Activated T-helper 1 cell treated with anti-CD3 and anti-CD28 coated beads, Interleukin-12 subunit alpha, Interleukin-12 subunit beta, Interleukin-2, Interleukin-4 antibody, amounts not matched to agents 30 ng/mL and 10 ng/mL and 1 ng/mL, durations not matched to agents 14 hours and 24 hours and 36 hours (primary cell): ENCODE measurements around the gene SMYD3. TPM values are rescaled to one million over a fixed set of nuclear protein-coding genes. Genes with fewer than 3 reads are reported as not detected.
"Not testable (repeated sequence)": the region's sequence is repeated elsewhere in the genome, so short reads cannot be mapped to it uniquely, and the experiment has no call there.

ENCODE experiments used
- DNase-seq: peaks from one replicate; pipeline ENCODE4 v3.0.0; 2021; ENCODE audit warnings: low spot score
- H3K27ac Mint-ChIP-seq: one replicate; pipeline ENCODE4 v1.8.0; 2021; ENCODE audit warnings: mild to moderate bottlenecking, mixed read lengths
- H3K27me3 Mint-ChIP-seq: one replicate; pipeline ENCODE4 v1.8.0; 2022; ENCODE audit warnings: mild to moderate bottlenecking, moderate library complexity, mixed read lengths; ENCODE audit not compliant: insufficient read depth
- H3K36me3 Mint-ChIP-seq: one replicate; pipeline ENCODE4 v1.8.0; 2021; ENCODE audit warnings: low read depth, mixed read lengths
- H3K4me1 Mint-ChIP-seq: one replicate; pipeline ENCODE4 v1.8.0; 2021; ENCODE audit warnings: low read depth, mixed read lengths
- H3K4me3 Mint-ChIP-seq: one replicate; pipeline ENCODE4 v1.8.0; 2021; ENCODE audit warnings: mild to moderate bottlenecking, moderate library complexity, mixed read lengths
- H3K9me3 Mint-ChIP-seq: one replicate; pipeline ENCODE4 v1.8.0; 2021; ENCODE audit warnings: mixed read lengths
- intact Hi-C: fragments of 100-400 bp; cut with micrococcal nuclease; formaldehyde crosslinking; loops from one replicate; pipeline ENCODE4 v1.15.1; 2024
- total RNA-seq: library from RNA; stranded (reverse); gene quantifications from 2 replicates; pipeline ENCODE4 v1.2.3, GENCODE V29; 2022

Gene SMYD3
- total RNA-seq, 1 donor from 2014 or later, result 21.7 TPM

- Mint-ChIP-seq H3K4me1 (peaks cover 36% of the 10 kb centered on the region), H3K27ac (no peak overlapping the region)
Observed at GRCh38 chr1:246338546-246338945, 168.5 kb downstream of the SMYD3 start.

DNA sequence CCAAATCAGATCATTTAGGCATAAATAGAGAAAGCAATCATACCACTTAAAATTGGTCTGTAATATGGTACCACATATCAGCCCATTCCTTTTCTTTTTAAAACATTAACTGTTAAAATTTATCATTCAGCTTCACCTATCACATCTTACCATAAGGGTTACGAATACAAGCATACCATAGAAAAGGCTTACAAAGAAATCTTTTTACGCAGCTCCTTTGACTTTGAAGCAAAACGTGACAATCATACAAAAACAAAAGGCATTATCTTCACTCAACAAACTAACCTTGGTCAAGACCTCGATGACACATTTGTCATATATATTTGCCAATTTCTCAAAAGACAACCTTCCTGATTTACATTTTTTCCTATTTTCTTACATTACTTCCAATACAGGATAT is 169.0 kb downstream of the SMYD3 start:
- peaks cover 5% of the 10 kb centered on the region for H3K36me3 Mint-ChIP-seq
- H3K27me3 Mint-ChIP-seq, result peaks cover 5% of the 10 kb centered on the region
- DNase-seq, result no peak
- no peaks in the 10 kb centered on the region for H3K9me3 Mint-ChIP-seq
- intact Hi-C loops, result loop anchor here (1.0 to 10.0 kb wide), 5 partner anchors 8 to 1743 kb away; partner anchors contain the start of genes KIF26B, NLRP3 and SCCPDH
- no peak overlapping the region for H3K27ac Mint-ChIP-seq
- H3K4me3 Mint-ChIP-seq, result no peak overlapping the region
- peaks cover 36% of the 10 kb centered on the region for H3K4me1 Mint-ChIP-seq

More at GRCh38 chr1:246338546-246338945, 168.5 kb downstream of the SMYD3 start:
- Mint-ChIP-seq H3K27me3 (peaks cover 8% of the 10 kb centered on the region), H3K9me3 (no peaks in the 10 kb centered on the region), H3K36me3 (peaks cover 5% of the 10 kb centered on the region), H3K4me3 (no peak overlapping the region)
- DNase-seq, result no peak
- intact Hi-C loops, result loop anchor here (1.0 to 10.0 kb wide), 5 partner anchors 8 to 1744 kb away; partner anchors contain the start of genes KIF26B, NLRP3 and SCCPDH

DNA sequence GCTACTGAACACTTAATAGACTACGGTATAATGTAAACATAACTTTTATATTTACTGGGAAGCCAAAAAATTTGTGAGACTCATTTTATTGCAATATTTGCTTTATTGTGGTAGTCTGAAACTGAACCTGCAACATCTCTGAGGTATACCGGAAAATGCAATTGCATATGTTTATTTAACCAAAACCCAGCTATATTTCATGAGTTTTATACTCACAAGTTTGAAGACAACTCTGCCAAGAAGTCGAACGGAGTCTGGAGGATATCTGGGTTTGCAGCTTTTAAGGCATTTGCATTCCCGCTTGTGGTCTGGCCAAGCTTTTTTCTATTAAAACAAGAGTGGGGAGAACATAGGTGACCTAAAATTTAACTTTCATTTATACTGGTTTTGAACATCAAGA is 171.9 kb downstream of the SMYD3 start:
- intact Hi-C loops, result loop anchor here (10.0 kb wide), 4 partner anchors 390 to 1740 kb away; partner anchors contain the start of genes KIF26B, NLRP3 and SCCPDH
- H3K27me3 Mint-ChIP-seq, result no peaks in the 10 kb centered on the region
- H3K4me1 Mint-ChIP-seq, result peaks cover 63% of the 10 kb centered on the region
- H3K9me3 Mint-ChIP-seq, result peaks cover 6% of the 10 kb centered on the region
- DNase-seq, result no peak
- H3K36me3 Mint-ChIP-seq, result peaks cover 17% of the 10 kb centered on the region
- no peak overlapping the region for H3K4me3 Mint-ChIP-seq
- H3K27ac Mint-ChIP-seq, result no peak overlapping the region

DNA sequence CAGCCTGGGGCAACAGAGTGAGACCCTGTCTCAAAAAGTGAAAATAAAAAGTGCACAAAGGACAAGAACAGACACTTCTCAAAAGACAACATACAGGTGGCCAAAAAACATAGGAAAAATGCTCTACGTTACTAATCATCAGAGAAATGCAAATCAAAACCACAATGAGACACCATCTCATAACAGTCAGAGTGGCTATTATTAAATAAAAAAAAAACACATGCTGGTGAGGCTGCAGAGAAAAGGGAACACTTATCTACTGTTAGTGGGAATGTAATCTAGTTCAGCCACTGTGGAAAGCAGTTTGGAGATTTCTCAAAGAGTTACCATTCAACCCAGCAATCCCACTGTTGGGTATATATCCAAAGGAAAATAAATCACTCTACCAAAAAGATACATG is 173.2 kb downstream of the SMYD3 start:
- DNase-seq, result no peak
- Mint-ChIP-seq H3K4me1 (peaks cover 72% of the 10 kb centered on the region), H3K9me3 (peaks cover 6% of the 10 kb centered on the region), H3K36me3 (peaks cover 18% of the 10 kb centered on the region), H3K27ac (no peak overlapping the region), H3K4me3 (no peak overlapping the region), H3K27me3 (no peaks in the 10 kb centered on the region)
- intact Hi-C loops, result loop anchor here (5.0 to 10.0 kb wide), 5 partner anchors 382 to 1739 kb away; partner anchors contain the start of genes KIF26B, NLRP3 and SCCPDH

- H3K27me3 Mint-ChIP-seq, result no peaks in the 10 kb centered on the region
- H3K4me1 Mint-ChIP-seq, result peaks cover 56% of the 10 kb centered on the region
- peaks cover 27% of the 10 kb centered on the region for H3K36me3 Mint-ChIP-seq
- no peak for DNase-seq
- peak overlapping the region; percentile 27 for H3K4me3 Mint-ChIP-seq
- H3K9me3 Mint-ChIP-seq, result peaks cover 10% of the 10 kb centered on the region
- intact Hi-C loops, result loop anchor here (1.0 to 10.0 kb wide), 6 partner anchors 32 to 1737 kb away; partner anchors contain the start of genes KIF26B, NLRP3 and SCCPDH
- peak overlapping the region; percentile 86 for H3K27ac Mint-ChIP-seq
Observed at GRCh38 chr1:246332078-246332477, 175.0 kb downstream of the SMYD3 start.

GRCh38 chr1:246329900-246330299 is 177.2 kb downstream of the SMYD3 start:
- peaks cover 25% of the 10 kb centered on the region for H3K36me3 Mint-ChIP-seq
- intact Hi-C loops, result loop anchor here (1.0 to 10.0 kb wide), 8 partner anchors 8 to 1735 kb away; partner anchors contain the start of genes CNST, KIF26B, NLRP3 and SCCPDH
- H3K4me3 Mint-ChIP-seq, result peak overlapping the region; percentile 53
- peaks cover 10% of the 10 kb centered on the region for H3K9me3 Mint-ChIP-seq
- H3K4me1 Mint-ChIP-seq, result peaks cover 50% of the 10 kb centered on the region
- no peaks in the 10 kb centered on the region for H3K27me3 Mint-ChIP-seq
- DNase-seq, result peak; percentile 41
- H3K27ac Mint-ChIP-seq, result peak overlapping the region; percentile 65

GRCh38 chr1:246329292-246329691 is 177.8 kb downstream of the SMYD3 start:
- not testable (repeated sequence) for H3K4me3 Mint-ChIP-seq, H3K27ac Mint-ChIP-seq, DNase-seq, H3K27me3 Mint-ChIP-seq, H3K9me3 Mint-ChIP-seq
- peaks cover 24% of the 10 kb centered on the region for H3K36me3 Mint-ChIP-seq
- intact Hi-C loops, result loop anchor here (2.0 kb wide), 1 partner anchor 148 kb away; no protein-coding TSS in a partner anchor
- H3K4me1 Mint-ChIP-seq, result peaks cover 50% of the 10 kb centered on the region

DNA sequence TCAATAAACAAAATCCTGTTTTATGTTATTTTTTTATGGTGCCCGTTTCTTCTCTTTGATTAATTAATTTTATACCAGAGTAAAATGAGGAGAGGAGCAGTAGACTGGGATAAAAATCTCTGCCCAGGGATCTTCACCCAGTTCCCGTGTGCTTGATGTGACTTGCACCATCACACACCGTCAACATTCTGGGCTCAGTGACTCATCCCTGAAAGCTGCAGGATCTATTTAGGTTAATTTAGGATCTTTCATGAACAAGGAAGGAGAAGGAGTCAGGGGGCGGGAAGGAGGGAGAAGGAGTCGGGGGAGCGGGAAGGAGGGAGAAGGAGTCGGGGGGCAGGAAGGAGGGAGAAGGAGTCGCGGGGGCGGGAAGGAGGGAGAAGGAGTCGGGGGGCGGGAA is 182.4 kb downstream of the SMYD3 start:
- no peak overlapping the region for H3K27ac Mint-ChIP-seq
- peaks cover 6% of the 10 kb centered on the region for H3K4me1 Mint-ChIP-seq
- no peaks in the 10 kb centered on the region for H3K27me3 Mint-ChIP-seq
- H3K36me3 Mint-ChIP-seq, result peaks cover 10% of the 10 kb centered on the region
- no peak for DNase-seq
- H3K9me3 Mint-ChIP-seq, result peaks cover 4% of the 10 kb centered on the region
- H3K4me3 Mint-ChIP-seq, result no peak overlapping the region
- intact Hi-C loops, result no loop called here

- H3K36me3 Mint-ChIP-seq, intact Hi-C loops, H3K9me3 Mint-ChIP-seq, H3K4me3 Mint-ChIP-seq, H3K4me1 Mint-ChIP-seq, H3K27ac Mint-ChIP-seq, DNase-seq, H3K27me3 Mint-ChIP-seq: not testable (repeated sequence)
Observed at GRCh38 chr1:246324033-246324432, 183.0 kb downstream of the SMYD3 start.

DNA sequence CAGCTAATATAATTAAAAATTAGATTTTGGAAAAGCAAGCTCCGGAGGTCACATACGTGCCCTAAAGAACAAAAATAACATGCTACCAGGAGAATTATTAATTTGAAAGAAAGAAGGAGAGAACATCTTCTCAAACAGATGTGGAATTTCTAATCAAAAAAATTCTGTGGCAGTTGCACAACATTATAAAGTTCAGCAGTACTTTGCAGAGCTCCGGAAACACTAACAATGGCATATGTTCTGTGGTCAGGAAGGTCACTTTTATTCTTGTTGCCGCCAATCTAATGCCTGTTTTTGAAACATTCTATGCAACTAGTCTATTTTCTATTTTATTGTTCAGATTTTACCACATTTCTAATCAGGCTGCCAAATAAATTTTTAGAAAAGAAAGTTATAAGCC is 186.8 kb downstream of the SMYD3 start:
- H3K4me3 Mint-ChIP-seq, result no peak overlapping the region
- no peaks in the 10 kb centered on the region for H3K27me3 Mint-ChIP-seq
- H3K27ac Mint-ChIP-seq, result no peak overlapping the region
- no peaks in the 10 kb centered on the region for H3K9me3 Mint-ChIP-seq
- intact Hi-C loops, result no loop called here
- H3K4me1 Mint-ChIP-seq, result no peaks in the 10 kb centered on the region
- no peak for DNase-seq
- no peaks in the 10 kb centered on the region for H3K36me3 Mint-ChIP-seq

GRCh38 chr1:246319083-246319714 is 187.9 kb downstream of the SMYD3 start:
- intact Hi-C loops, result no loop called here
- Mint-ChIP-seq H3K27ac (no peak overlapping the region), H3K27me3 (no peaks in the 10 kb centered on the region), H3K4me1 (no peaks in the 10 kb centered on the region), H3K36me3 (no peaks in the 10 kb centered on the region), H3K9me3 (no peaks in the 10 kb centered on the region), H3K4me3 (no peak overlapping the region)
- DNase-seq, result no peak

DNA sequence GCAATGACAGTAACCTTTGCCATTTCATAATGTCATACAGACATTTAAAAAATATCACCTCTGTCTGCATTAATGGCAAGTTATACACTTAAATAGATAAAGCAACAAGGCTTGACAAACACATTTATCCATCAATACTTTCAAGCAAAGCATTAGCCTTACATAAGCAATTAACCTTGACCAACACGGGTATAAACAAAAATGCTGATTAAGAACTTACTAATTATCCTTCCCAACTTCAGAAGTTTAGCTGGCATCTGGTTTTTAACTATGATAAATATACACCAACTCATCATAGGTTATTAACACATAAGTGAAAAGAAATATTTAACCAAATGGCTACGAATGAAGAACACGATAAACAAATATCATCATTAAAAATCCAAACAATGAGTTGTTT is 188.5 kb downstream of the SMYD3 start:
- Mint-ChIP-seq H3K9me3 (no peaks in the 10 kb centered on the region), H3K4me1 (no peaks in the 10 kb centered on the region), H3K27ac (no peak overlapping the region), H3K4me3 (no peak overlapping the region), H3K36me3 (no peaks in the 10 kb centered on the region), H3K27me3 (no peaks in the 10 kb centered on the region)
- DNase-seq, result no peak
- intact Hi-C loops, result no loop called here

DNA sequence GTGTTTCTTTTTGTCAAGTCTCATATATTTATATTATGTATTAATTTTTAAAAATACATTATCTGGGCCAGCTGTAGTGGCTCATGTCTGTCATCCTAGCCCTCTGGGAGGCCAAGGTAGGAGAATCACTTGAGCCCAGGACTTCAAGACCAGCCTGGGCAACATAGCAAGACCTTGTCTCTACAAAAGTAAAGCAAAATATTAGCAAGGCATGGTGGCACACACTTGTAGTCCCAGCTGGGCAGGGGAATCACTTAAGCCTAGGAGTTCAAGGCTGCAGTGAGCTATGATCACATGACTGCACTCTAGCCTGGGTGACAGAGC is 189.1 kb downstream of the SMYD3 start:
- intact Hi-C loops, result no loop called here
- H3K27me3 Mint-ChIP-seq, result no peaks in the 10 kb centered on the region

More for the DNA sequence above, 189.1 kb downstream of the SMYD3 start:
- H3K4me3 Mint-ChIP-seq, result no peak overlapping the region
- H3K27ac Mint-ChIP-seq, result no peak overlapping the region
- no peak for DNase-seq
- H3K4me1 Mint-ChIP-seq, result no peaks in the 10 kb centered on the region
- H3K9me3 Mint-ChIP-seq, result no peaks in the 10 kb centered on the region
- peaks cover 2% of the 10 kb centered on the region for H3K36me3 Mint-ChIP-seq
